ENCODE results near the gene OSBPL7.

Gene OSBPL7

GRCh38 chr17:47843391-47843730 lies 21.8 kb upstream of the OSBPL7 start:
- ChIA-PET CTCF (interaction anchor here (0.5 to 19.4 kb wide), 23 partner anchors 9 to 269 kb away, joined by 3 to 837 read pairs (median 4); partner anchors contain the start of genes CDK5RAP3, LRRC46, MRPL10 and OSBPL7), POLR2A (interaction anchor here (0.8 to 2.6 kb wide), 4 partner anchors 41 to 103 kb away, joined by 4 to 10 read pairs (median 6); partner anchors contain the start of gene SP2)
- H3K4me3 ChIP-seq (ENCODE audit: low read depth, low read length) = no peak overlapping the region
- no peak overlapping the region for H3K27ac ChIP-seq (ENCODE audit: extremely low read depth, low read depth, low read length)
- no peaks in the 10 kb centered on the region for H3K9me3 ChIP-seq (ENCODE audit: control insufficient read depth, insufficient read depth, low read depth, low read length)
- H3K4me1 ChIP-seq (ENCODE audit: control insufficient read depth, insufficient read depth, low read length) = no peaks in the 10 kb centered on the region; the same call in 1 of the 2 replicates
- TF ChIP-seq GLIS1 (tag by site-specific recombination; IDR thresholded peaks at IDR 0.05) (peak; percentile 74), PRDM1 (tag by site-specific recombination; IDR thresholded peaks at IDR 0.05) (no peak), GLIS2 (tag by site-specific recombination; IDR thresholded peaks at IDR 0.05) (peak; percentile 41; the same call in 1 of the 2 replicates), PRDM4 (tag by site-specific recombination; IDR thresholded peaks at IDR 0.05) (no peak), ZNF560 (tag by site-specific recombination; IDR thresholded peaks at IDR 0.05; ENCODE audit: borderline replicate concordance) (no peak), KLF10 (tag by site-specific recombination; IDR thresholded peaks at IDR 0.05) (no peak)
- TF ChIP-seq, protein P1, sequence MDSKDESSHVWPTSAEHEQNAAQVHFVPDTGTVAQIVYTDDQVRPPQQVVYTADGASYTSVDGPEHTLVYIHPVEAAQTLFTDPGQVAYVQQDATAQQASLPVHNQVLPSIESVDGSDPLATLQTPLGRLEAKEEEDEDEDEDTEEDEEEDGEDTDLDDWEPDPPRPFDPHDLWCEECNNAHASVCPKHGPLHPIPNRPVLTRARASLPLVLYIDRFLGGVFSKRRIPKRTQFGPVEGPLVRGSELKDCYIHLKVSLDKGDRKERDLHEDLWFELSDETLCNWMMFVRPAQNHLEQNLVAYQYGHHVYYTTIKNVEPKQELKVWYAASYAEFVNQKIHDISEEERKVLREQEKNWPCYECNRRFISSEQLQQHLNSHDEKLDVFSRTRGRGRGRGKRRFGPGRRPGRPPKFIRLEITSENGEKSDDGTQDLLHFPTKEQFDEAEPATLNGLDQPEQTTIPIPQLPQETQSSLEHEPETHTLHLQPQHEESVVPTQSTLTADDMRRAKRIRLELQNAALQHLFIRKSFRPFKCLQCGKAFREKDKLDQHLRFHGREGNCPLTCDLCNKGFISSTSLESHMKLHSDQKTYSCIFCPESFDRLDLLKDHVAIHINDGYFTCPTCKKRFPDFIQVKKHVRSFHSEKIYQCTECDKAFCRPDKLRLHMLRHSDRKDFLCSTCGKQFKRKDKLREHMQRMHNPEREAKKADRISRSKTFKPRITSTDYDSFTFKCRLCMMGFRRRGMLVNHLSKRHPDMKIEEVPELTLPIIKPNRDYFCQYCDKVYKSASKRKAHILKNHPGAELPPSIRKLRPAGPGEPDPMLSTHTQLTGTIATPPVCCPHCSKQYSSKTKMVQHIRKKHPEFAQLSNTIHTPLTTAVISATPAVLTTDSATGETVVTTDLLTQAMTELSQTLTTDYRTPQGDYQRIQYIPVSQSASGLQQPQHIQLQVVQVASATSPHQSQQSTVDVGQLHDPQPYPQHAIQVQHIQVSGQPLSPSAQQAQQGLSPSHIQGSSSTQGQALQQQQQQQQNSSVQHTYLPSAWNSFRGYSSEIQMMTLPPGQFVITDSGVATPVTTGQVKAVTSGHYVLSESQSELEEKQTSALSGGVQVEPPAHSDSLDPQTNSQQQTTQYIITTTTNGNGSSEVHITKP (tag by site-specific recombination; IDR thresholded peaks at IDR 0.05) = 0 out of 2 replicates have a peak, but pooled peaks have one; percentile 2
- TF ChIP-seq, protein P2, sequence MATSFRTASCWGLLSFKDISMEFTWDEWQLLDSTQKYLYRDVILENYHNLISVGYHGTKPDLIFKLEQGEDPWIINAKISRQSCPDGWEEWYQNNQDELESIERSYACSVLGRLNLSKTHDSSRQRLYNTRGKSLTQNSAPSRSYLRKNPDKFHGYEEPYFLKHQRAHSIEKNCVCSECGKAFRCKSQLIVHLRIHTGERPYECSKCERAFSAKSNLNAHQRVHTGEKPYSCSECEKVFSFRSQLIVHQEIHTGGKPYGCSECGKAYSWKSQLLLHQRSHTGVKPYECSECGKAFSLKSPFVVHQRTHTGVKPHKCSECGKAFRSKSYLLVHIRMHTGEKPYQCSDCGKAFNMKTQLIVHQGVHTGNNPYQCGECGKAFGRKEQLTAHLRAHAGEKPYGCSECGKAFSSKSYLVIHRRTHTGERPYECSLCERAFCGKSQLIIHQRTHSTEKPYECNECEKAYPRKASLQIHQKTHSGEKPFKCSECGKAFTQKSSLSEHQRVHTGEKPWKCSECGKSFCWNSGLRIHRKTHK (tag by site-specific recombination; IDR thresholded peaks at IDR 0.05) = no peak
- H3K36me3 ChIP-seq (ENCODE audit: control insufficient read depth in 2 of 2, insufficient read depth in 1 of 2, low read length in 2 of 2) = peaks cover 0 to 16% of the 10 kb centered on the region in 2 experiments; a peak in 1 of 3 replicates

DNA sequence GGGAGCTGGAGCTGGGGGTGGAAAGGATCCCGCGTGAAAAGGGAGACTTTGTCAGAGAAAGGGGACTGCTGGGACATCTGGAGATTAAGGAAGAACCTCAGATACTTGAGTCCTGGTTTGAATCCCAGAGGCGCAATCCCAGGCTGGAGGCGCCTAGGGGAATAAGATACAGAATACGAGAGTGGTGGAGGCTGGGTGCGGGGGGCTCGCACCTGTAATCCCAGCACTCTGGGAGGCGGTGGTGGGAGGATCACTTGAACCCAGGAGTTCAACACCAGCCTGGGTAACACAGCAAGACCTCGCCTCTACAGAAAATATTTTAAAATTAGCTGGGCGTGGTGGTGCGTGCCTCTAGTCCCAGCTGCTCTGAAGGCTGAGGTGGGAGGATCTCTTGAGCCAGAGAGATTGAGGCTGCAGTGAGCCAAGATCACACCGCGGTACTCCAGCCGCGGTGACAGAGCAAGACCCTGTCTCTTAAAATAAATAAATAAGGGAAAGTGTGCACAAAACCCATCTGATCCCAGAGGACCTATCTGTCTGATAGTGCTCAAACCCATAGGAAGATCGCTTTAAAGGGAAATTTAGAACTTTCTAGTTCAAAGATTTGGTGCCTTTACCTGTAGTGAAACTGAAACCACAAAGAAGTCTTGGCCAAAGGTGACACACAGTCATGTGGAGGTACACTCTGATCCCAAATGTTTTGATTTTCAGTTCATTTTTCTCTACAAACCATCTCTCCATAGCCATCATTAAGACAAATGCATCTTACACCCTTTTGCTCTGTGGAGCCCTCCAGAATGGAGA lies 20.1 kb upstream of the OSBPL7 start:
- Histone ChIP-seq H3K27ac (ENCODE audit: extremely low read depth, low read depth, low read length) (no peak overlapping the region), H3K4me1 (ENCODE audit: control insufficient read depth, insufficient read depth, low read length) (no peaks in the 10 kb centered on the region; the same call in 1 of the 2 replicates), H3K9me3 (ENCODE audit: control insufficient read depth, insufficient read depth, low read depth, low read length) (no peaks in the 10 kb centered on the region), H3K36me3 (ENCODE audit: control insufficient read depth in 2 of 2, insufficient read depth in 1 of 2, low read length in 2 of 2) (peaks cover 0 to 29% of the 10 kb centered on the region in 2 experiments; a peak in 1 of 3 replicates), H3K4me3 (ENCODE audit: low read depth, low read length) (no peak overlapping the region)
- ChIA-PET POLR2A (interaction anchor here (0.7 to 2.6 kb wide), 15 partner anchors 9 to 207 kb away, joined by 3 to 35 read pairs (median 5); partner anchors contain the start of genes CDK5RAP3, LRRC46, MRPL10 and NFE2L1), CTCF (interaction anchor here (0.6 to 19.4 kb wide), 26 partner anchors 10 to 1179 kb away, joined by 3 to 837 read pairs (median 5); partner anchors contain the start of genes CDK5RAP3, LRRC46, MRPL10 and PNPO)
- TF ChIP-seq IKZF3 (tag by site-specific recombination; IDR thresholded peaks at IDR 0.05) = 0 out of 2 replicates have a peak, but pooled peaks have one; percentile 33
- TF ChIP-seq ZBTB48 (tag by site-specific recombination; IDR thresholded peaks at IDR 0.05) = no peak
- TF ChIP-seq PRDM1 (tag by site-specific recombination; IDR thresholded peaks at IDR 0.05) = peak; percentile 69
- TF ChIP-seq ZBTB21 (tag by site-specific recombination; IDR thresholded peaks at IDR 0.05) = no peak

Measured in HEK293 (cell line).